DOHH2 (cell line): Measurements from ENCODE around the gene FASTK.

Experiments used
- H3F3A ChIP-seq: fragments of 200-600 bp; sonication (generic), shearing (Covaris generic); 2 replicates; pipeline ENCODE4 v1.6.0; 2016; ENCODE audit warnings: antibody characterized with exemption, mild to moderate bottlenecking; ENCODE audit not compliant: control insufficient read depth, insufficient read depth
- H3K27ac ChIP-seq: fragments of 200-600 bp; sonication (generic); 2 replicates; pipeline ENCODE4 v1.5.1; 2014; ENCODE audit warnings: low read depth, mild to moderate bottlenecking, low read length, moderate library complexity
- H3K27me3 ChIP-seq: fragments of 200-600 bp; sonication (generic); 2 replicates; pipeline ENCODE4 v1.6.1; 2014; ENCODE audit warnings: mild to moderate bottlenecking, low read length, mixed read lengths; ENCODE audit not compliant: control insufficient read depth
- H3K36me3 ChIP-seq: fragments of 200-600 bp; sonication (generic); 2 replicates; pipeline ENCODE4 v1.6.1; 2014; ENCODE audit warnings: mild to moderate bottlenecking, low read length, moderate library complexity, mixed read lengths; ENCODE audit not compliant: control insufficient read depth
- H3K4me1 ChIP-seq: fragments of 200-600 bp; sonication (generic); 2 replicates; pipeline ENCODE4 v1.6.1; 2014; ENCODE audit warnings: mild to moderate bottlenecking, low read length, mixed read lengths; ENCODE audit not compliant: control insufficient read depth
- H3K4me2 ChIP-seq: fragments of 200-600 bp; sonication (generic); 2 replicates; pipeline ENCODE4 v1.6.0; 2014; ENCODE audit warnings: mild to moderate bottlenecking, low read length, moderate library complexity
- H3K4me3 ChIP-seq: fragments of 200-600 bp; sonication (generic); 2 replicates; pipeline ENCODE4 v1.5.1; 2014; ENCODE audit warnings: mild to moderate bottlenecking, low read length, mixed read lengths
- H3K79me2 ChIP-seq: fragments of 200-600 bp; sonication (generic); 2 replicates; pipeline ENCODE4 v1.6.1; 2014; ENCODE audit warnings: mild to moderate bottlenecking, low read length, mixed read lengths; ENCODE audit not compliant: control insufficient read depth
- H3K9me2 ChIP-seq: fragments of 200-600 bp; sonication (generic); replicated peaks from 2 replicates; pipeline ENCODE4 v1.6.1; 2014; ENCODE audit warnings: mild to moderate bottlenecking, low read length, mixed read lengths; ENCODE audit not compliant: control insufficient read depth
- H3K9me3 ChIP-seq: fragments of 200-600 bp; sonication (generic); 2 replicates; pipeline ENCODE4 v1.6.1; 2014; ENCODE audit warnings: antibody characterized with exemption, low read length, mixed read lengths; ENCODE audit not compliant: control insufficient read depth, insufficient read depth
- H4K20me1 ChIP-seq: fragments of 200-600 bp; sonication (generic); 2 replicates; pipeline ENCODE4 v1.6.0; 2014; ENCODE audit warnings: low read depth, mild to moderate bottlenecking, antibody characterized with exemption, low read length, moderate library complexity; ENCODE audit not compliant: control insufficient read depth, insufficient read depth
- CTCF ChIP-seq: fragments of 200-600 bp; sonication (generic); IDR thresholded peaks from one replicate; pipeline ENCODE4 v1.5.1; 2014; ENCODE audit warnings: antibody characterized with exemption, mild to moderate bottlenecking, low read depth, low read length; ENCODE audit not compliant: poor library complexity, severe bottlenecking
- EZH2phosphoT487 ChIP-seq: fragments of 200-600 bp; sonication (generic); IDR thresholded peaks from 2 replicates; pipeline ENCODE4 v1.6.1; 2017; ENCODE audit warnings: borderline replicate concordance, mild to moderate bottlenecking, antibody characterized with exemption, low read length, moderate library complexity, mixed read lengths

FASTK gene

GRCh38 chr7:151121380-151122170 lies 41.0 kb upstream of the FASTK start:
- H3F3A ChIP-seq, result no peaks in the 10 kb centered on the region
- H3K4me3 ChIP-seq, result no peak overlapping the region
- H3K36me3 ChIP-seq, result no peaks in the 10 kb centered on the region
- H3K79me2 ChIP-seq, result no peaks in the 10 kb centered on the region
- H3K4me1 ChIP-seq, result no peaks in the 10 kb centered on the region
- H3K4me2 ChIP-seq, result no peak overlapping the region
- H3K27me3 ChIP-seq, result no peaks in the 10 kb centered on the region
- no peak for TF ChIP-seq EZH2phosphoT487
- no peak for TF ChIP-seq CTCF
- no peak overlapping the region for H3K27ac ChIP-seq
- H3K9me2 ChIP-seq, result no peaks in the 10 kb centered on the region
- no peaks in the 10 kb centered on the region; the same call in 1 of the 2 replicates for H4K20me1 ChIP-seq
- no peaks in the 10 kb centered on the region for H3K9me3 ChIP-seq

GRCh38 chr7:151120896-151121295 lies 40.3 kb upstream of the FASTK start:
- TF ChIP-seq CTCF, result no peak
- TF ChIP-seq EZH2phosphoT487, result no peak
- Histone ChIP-seq H3K36me3 (no peaks in the 10 kb centered on the region), H4K20me1 (peaks cover 5% of the 10 kb centered on the region; the same call in 1 of the 2 replicates)

GRCh38 chr7:151119902-151120301 lies 39.3 kb upstream of the FASTK start:
- no peak for TF ChIP-seq CTCF
- TF ChIP-seq EZH2phosphoT487, result no peak
- Histone ChIP-seq H3K27me3 (no peaks in the 10 kb centered on the region), H3K9me2 (no peaks in the 10 kb centered on the region), H4K20me1 (peaks cover 5% of the 10 kb centered on the region; the same call in 1 of the 2 replicates), H3K4me2 (no peak overlapping the region), H3F3A (no peaks in the 10 kb centered on the region), H3K9me3 (no peaks in the 10 kb centered on the region), H3K4me1 (no peaks in the 10 kb centered on the region), H3K79me2 (no peaks in the 10 kb centered on the region), H3K27ac (no peak overlapping the region), H3K4me3 (no peak overlapping the region), H3K36me3 (no peaks in the 10 kb centered on the region)

More at GRCh38 chr7:151120896-151121295, 40.3 kb upstream of the FASTK start:
- Histone ChIP-seq H3K27ac (no peak overlapping the region), H3K9me2 (no peaks in the 10 kb centered on the region), H3K27me3 (no peaks in the 10 kb centered on the region), H3K4me1 (no peaks in the 10 kb centered on the region), H3K4me3 (no peak overlapping the region), H3K4me2 (no peak overlapping the region), H3K9me3 (no peaks in the 10 kb centered on the region), H3K79me2 (no peaks in the 10 kb centered on the region), H3F3A (no peaks in the 10 kb centered on the region)
